Trophoblast cell (in vitro differentiated cells and primary cell): ENCODE results near the gene ERFL.

Experiments
- DNase-seq, 2 donors: peaks; one replicate each; pipeline ENCODE4 v3.0.0-alpha.2; 2016
- H2AFZ ChIP-seq: 2 replicates; pipeline ENCODE4 v1.6.1; 2013; ENCODE audit warnings: low read length, moderate library complexity, mild to moderate bottlenecking; ENCODE audit not compliant: insufficient read depth, poor library complexity
- H2AK5ac ChIP-seq: 2 replicates; pipeline ENCODE4 v1.6.1; 2013; ENCODE audit warnings: mild to moderate bottlenecking, low read length
- H2BK120ac ChIP-seq: 2 replicates; pipeline ENCODE4 v1.6.1; 2013; ENCODE audit warnings: low read length, mild to moderate bottlenecking, moderate library complexity; ENCODE audit not compliant: insufficient read depth, poor library complexity
- H2BK12ac ChIP-seq: 2 replicates; pipeline ENCODE4 v1.6.1; 2013; ENCODE audit warnings: mild to moderate bottlenecking, low read length, moderate library complexity
- H2BK5ac ChIP-seq: 2 replicates; pipeline ENCODE4 v1.6.1; 2013; ENCODE audit warnings: low read length, low read depth, moderate library complexity, mild to moderate bottlenecking; ENCODE audit not compliant: poor library complexity
- H3K14ac ChIP-seq: 2 replicates; pipeline ENCODE4 v1.6.1; 2013; ENCODE audit warnings: mild to moderate bottlenecking, low read length
- H3K18ac ChIP-seq: 2 replicates; pipeline ENCODE4 v1.6.1; 2013; ENCODE audit warnings: mild to moderate bottlenecking, low read length
- H3K23ac ChIP-seq: 2 replicates; pipeline ENCODE4 v1.6.1; 2013; ENCODE audit warnings: low read length
- H3K27ac ChIP-seq: 2 replicates; pipeline ENCODE4 v1.5.1; 2013; ENCODE audit warnings: low read depth, mild to moderate bottlenecking, inconsistent platforms, low read length, moderate library complexity
- H3K27me3 ChIP-seq: 2 replicates; pipeline ENCODE4 v1.6.1; 2013; ENCODE audit warnings: inconsistent platforms, mild to moderate bottlenecking, low read length, moderate library complexity; ENCODE audit not compliant: insufficient read depth
- H3K36me3 ChIP-seq, 2 experiments: 1 replicate in 1 of 2; 2 replicates in 1 of 2; pipeline ENCODE4 v1.6.1; 2013; ENCODE audit warnings: low read length in 2 of 2, mild to moderate bottlenecking in 2 of 2, moderate library complexity in 1 of 2; ENCODE audit not compliant: insufficient read depth in 2 of 2, control insufficient read depth in 1 of 2
- H3K4ac ChIP-seq: 2 replicates; pipeline ENCODE4 v1.6.1; 2013; ENCODE audit warnings: low read depth, mild to moderate bottlenecking, low read length, moderate library complexity
- H3K4me1 ChIP-seq, 2 experiments: 1 replicate in 1 of 2; 2 replicates in 1 of 2; pipeline ENCODE4 v1.6.1; 2013; ENCODE audit warnings: low read length in 2 of 2, mild to moderate bottlenecking in 2 of 2, moderate library complexity in 1 of 2; ENCODE audit not compliant: insufficient read depth in 2 of 2, control insufficient read depth in 1 of 2
- H3K4me2 ChIP-seq: 2 replicates; pipeline ENCODE4 v1.6.1; 2013; ENCODE audit warnings: inconsistent platforms, mild to moderate bottlenecking, low read length, moderate library complexity
- H3K4me3 ChIP-seq: 2 replicates; pipeline ENCODE4 v1.5.1; 2013; ENCODE audit warnings: mild to moderate bottlenecking, low read depth, low read length, inconsistent platforms
- H3K79me1 ChIP-seq: one replicate; pipeline ENCODE4 v1.6.1; 2013; ENCODE audit warnings: low read length
- H3K79me2 ChIP-seq: 2 replicates; pipeline ENCODE4 v1.6.1; 2013; ENCODE audit warnings: low read length, mild to moderate bottlenecking; ENCODE audit not compliant: control insufficient read depth, insufficient read depth, poor library complexity
- H3K9ac ChIP-seq: 2 replicates; pipeline ENCODE4 v1.6.1; 2013; ENCODE audit warnings: mild to moderate bottlenecking, low read length
- H3K9me3 ChIP-seq: 2 replicates; pipeline ENCODE4 v1.6.1; 2013; ENCODE audit warnings: low read depth, mild to moderate bottlenecking, control low read depth, inconsistent platforms, low read length; ENCODE audit not compliant: insufficient read depth
- H4K12ac ChIP-seq: 2 replicates; pipeline ENCODE4 v1.6.1; 2013; ENCODE audit warnings: low read depth, mild to moderate bottlenecking, low read length, moderate library complexity
- H4K8ac ChIP-seq: 2 replicates; pipeline ENCODE4 v1.6.1; 2013; ENCODE audit warnings: low read depth, mild to moderate bottlenecking, low read length, moderate library complexity
- H4K91ac ChIP-seq: one replicate; pipeline ENCODE4 v1.6.1; 2013; ENCODE audit warnings: low read depth, mild to moderate bottlenecking, low read length, moderate library complexity
- WGBS: extraction: QIAGEN DNeasy Blood & Tissue Kit; methylation state at CpG from one replicate; pipeline ENCODE4 v1.1.7; 2013; ENCODE audit warnings: missing lambda C conversion rate; ENCODE audit not compliant: insufficient read length, insufficient coverage; ENCODE audit errors: extremely low coverage; 5-methylcytosine and 5-hydroxymethylcytosine counted together

Gene ERFL

GRCh38 chr19:41882568-41883462 lies 45.4 kb downstream of the ERFL start, which contains the start of gene ARHGEF1:
TSS of gene ARHGEF1 (plus strand) at chr19:41883184. CDS start at chr19:41888083, 4,899 bp downstream.
- Histone ChIP-seq H3K18ac (peak within 1 kb of the TSS; percentile 94), H3K4me1 (peaks cover 13 to 15% of the 10 kb centered on the region in 2 experiments), H2BK12ac (peak within 1 kb of the TSS; percentile 62), H3K9ac (peak within 1 kb of the TSS; percentile 87), H3K4ac (peak within 1 kb of the TSS; percentile 83), H3K27ac (no peak within 1 kb of the TSS), H3K23ac (no peak within 1 kb of the TSS), H2BK120ac (peak within 1 kb of the TSS; percentile 89), H3K4me2 (peak within 1 kb of the TSS; percentile 95), H4K12ac (peak within 1 kb of the TSS; percentile 100), H3K14ac (peak within 1 kb of the TSS; percentile 98), H3K79me1 (peaks cover 19% of the 10 kb centered on the region), H3K9me3 (no peaks in the 10 kb centered on the region), H3K36me3 (no peaks in the 10 kb centered on the region), H3K79me2 (peaks cover 12% of the 10 kb centered on the region), H4K91ac (peak within 1 kb of the TSS; percentile 97), H2AFZ (peak within 1 kb of the TSS; percentile 97), H3K27me3 (peaks cover 2% of the 10 kb centered on the region), H4K8ac (peak within 1 kb of the TSS; percentile 98), H2AK5ac (peak within 1 kb of the TSS; percentile 88), H2BK5ac (peak within 1 kb of the TSS; percentile 39), H3K4me3 (peak within 1 kb of the TSS; percentile 85)
- no peak for DNase-seq
- WGBS = no CpG with 5 or more reads among the region's 80 CpGs

GRCh38 chr19:41880329-41880708 lies 47.9 kb downstream of the ERFL start:
- Histone ChIP-seq H3K4me3 (no peak overlapping the region), H2BK12ac (no peak overlapping the region), H3K9ac (no peak overlapping the region), H3K27me3 (peaks cover 2% of the 10 kb centered on the region), H2AK5ac (no peak overlapping the region), H3K36me3 (no peaks in the 10 kb centered on the region), H3K18ac (no peak overlapping the region), H4K12ac (no peak overlapping the region), H3K23ac (no peak overlapping the region), H4K91ac (no peak overlapping the region), H4K8ac (no peak overlapping the region), H2BK120ac (no peak overlapping the region), H2BK5ac (no peak overlapping the region), H3K4me1 (peaks cover 4 to 6% of the 10 kb centered on the region in 2 experiments), H3K79me1 (peaks cover 15% of the 10 kb centered on the region), H3K9me3 (no peaks in the 10 kb centered on the region), H3K27ac (no peak overlapping the region), H3K79me2 (peaks cover 12% of the 10 kb centered on the region), H3K4me2 (no peak overlapping the region), H3K4ac (no peak overlapping the region), H2AFZ (no peak overlapping the region), H3K14ac (no peak overlapping the region)
- no CpG with 5 or more reads among the region's 5 CpGs for WGBS
- DNase-seq = no peak

DNA sequence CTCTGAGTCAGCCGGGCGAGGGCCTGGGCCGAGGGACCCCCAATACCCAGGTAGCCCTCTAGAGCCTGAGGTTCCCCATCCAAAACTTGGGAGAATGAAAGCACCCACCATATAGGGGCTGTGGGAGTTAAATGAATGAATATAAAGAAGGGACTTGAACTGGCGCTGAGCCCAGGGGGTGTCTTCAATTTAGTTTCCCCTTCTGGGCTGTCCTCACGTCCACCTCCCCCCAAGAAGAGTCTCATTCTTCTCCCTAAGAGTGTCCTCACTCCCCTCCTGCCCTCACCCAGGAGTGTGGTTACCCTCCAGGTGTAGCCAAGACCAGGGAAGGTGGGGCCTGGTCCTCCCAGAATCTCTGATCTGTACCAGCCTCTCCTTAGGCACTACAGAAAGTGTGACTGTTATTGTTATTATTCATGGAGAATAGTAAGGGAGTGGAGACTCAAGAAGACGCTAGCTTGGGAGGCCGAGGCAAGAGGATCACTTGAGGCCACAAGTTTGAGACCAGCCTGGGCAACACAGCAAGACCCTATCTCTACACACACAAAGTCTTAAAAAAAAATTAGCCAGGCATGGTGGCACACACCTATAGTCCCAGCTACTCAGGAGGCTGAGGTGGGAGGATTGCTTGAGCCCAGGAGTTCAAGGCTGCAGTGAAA lies 48.5 kb downstream of the ERFL start:
- no peaks in the 10 kb centered on the region for H3K9me3 ChIP-seq
- H3K23ac ChIP-seq = no peak overlapping the region
- DNase-seq = no peak
- no peak overlapping the region for H2BK5ac ChIP-seq
- WGBS = no CpG with 5 or more reads among the region's 7 CpGs
- H4K8ac ChIP-seq = no peak overlapping the region
- no peak overlapping the region for H3K27ac ChIP-seq
- H3K4me1 ChIP-seq = peaks cover 2 to 3% of the 10 kb centered on the region in 2 experiments
- peaks cover 15% of the 10 kb centered on the region for H3K79me1 ChIP-seq
- H3K4me2 ChIP-seq = no peak overlapping the region
- no peak overlapping the region for H3K14ac ChIP-seq
- H2AK5ac ChIP-seq = no peak overlapping the region
- no peak overlapping the region for H4K12ac ChIP-seq
- no peak overlapping the region for H4K91ac ChIP-seq
- no peak overlapping the region for H2BK120ac ChIP-seq
- no peak overlapping the region for H2BK12ac ChIP-seq
- H2AFZ ChIP-seq = no peak overlapping the region
- no peak overlapping the region for H3K18ac ChIP-seq
- no peak overlapping the region for H3K4me3 ChIP-seq
- H3K27me3 ChIP-seq = peaks cover 2% of the 10 kb centered on the region
- H3K36me3 ChIP-seq = no peaks in the 10 kb centered on the region
- peaks cover 12% of the 10 kb centered on the region for H3K79me2 ChIP-seq
- no peak overlapping the region for H3K4ac ChIP-seq
- H3K9ac ChIP-seq = no peak overlapping the region

DNA sequence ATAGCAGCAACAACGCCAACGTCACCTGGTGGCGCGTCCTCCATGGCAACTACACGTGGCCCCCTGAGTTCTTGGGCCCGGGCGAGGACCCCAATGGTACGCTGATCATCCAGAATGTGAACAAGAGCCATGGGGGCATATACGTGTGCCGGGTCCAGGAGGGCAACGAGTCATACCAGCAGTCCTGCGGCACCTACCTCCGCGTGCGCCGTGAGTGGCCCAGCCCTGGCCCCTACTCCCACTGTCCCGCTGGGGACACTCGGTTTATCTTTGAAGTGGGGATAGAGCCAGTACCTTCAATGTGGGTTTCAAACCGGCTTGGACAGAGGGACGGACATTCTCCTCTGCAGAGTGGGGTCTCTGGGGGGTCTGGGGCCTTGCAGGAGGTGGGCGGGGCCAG lies 49.2 kb downstream of the ERFL start:
- Histone ChIP-seq H2BK120ac (no peak overlapping the region), H3K4me2 (no peak overlapping the region), H3K36me3 (no peaks in the 10 kb centered on the region), H3K18ac (no peak overlapping the region), H2AK5ac (no peak overlapping the region), H4K91ac (no peak overlapping the region), H3K4me1 (no peaks in the 10 kb centered on the region), H3K27ac (no peak overlapping the region), H3K9ac (no peak overlapping the region), H2AFZ (no peak overlapping the region), H3K14ac (no peak overlapping the region), H4K8ac (no peak overlapping the region), H2BK5ac (no peak overlapping the region), H2BK12ac (no peak overlapping the region), H3K9me3 (no peaks in the 10 kb centered on the region), H4K12ac (no peak overlapping the region), H3K79me2 (peaks cover 7% of the 10 kb centered on the region), H3K23ac (no peak overlapping the region), H3K27me3 (peaks cover 2% of the 10 kb centered on the region), H3K4me3 (peak overlapping the region; percentile 30), H3K79me1 (peaks cover 12% of the 10 kb centered on the region), H3K4ac (no peak overlapping the region)
- DNase-seq = no peak
- WGBS = no CpG with 5 or more reads among the region's 21 CpGs
